Memory B cell (primary cell): Measurements from ENCODE around the gene PTPA.

Experiments used
- ATAC-seq: fragments of 150-1000 bp; cut with Tn5 transposase; 2 replicates; pipeline ENCODE4 v1.10.0; 2021; ENCODE audit warnings: low read depth, mild to moderate bottlenecking, moderate library complexity
- DNase-seq, 2 donors: peaks; one replicate each; pipeline ENCODE4 v3.0.0; 2022; ENCODE audit warnings: low spot score in 2 of 2
- H3K27ac Mint-ChIP-seq: one replicate; pipeline ENCODE4 v1.8.0; 2022; ENCODE audit warnings: mild to moderate bottlenecking, moderate library complexity, mixed read lengths
- H3K27me3 Mint-ChIP-seq: one replicate; pipeline ENCODE4 v1.8.0; 2022; ENCODE audit warnings: mixed read lengths
- H3K36me3 Mint-ChIP-seq: one replicate; pipeline ENCODE4 v1.8.0; 2022; ENCODE audit warnings: mild to moderate bottlenecking, mixed read lengths
- H3K4me1 Mint-ChIP-seq: one replicate; pipeline ENCODE4 v1.8.0; 2022; ENCODE audit warnings: mixed read lengths
- H3K4me3 Mint-ChIP-seq: one replicate; pipeline ENCODE4 v1.8.0; 2022; ENCODE audit warnings: mild to moderate bottlenecking, moderate library complexity, mixed read lengths
- H3K9me3 Mint-ChIP-seq: one replicate; pipeline ENCODE4 v1.8.0; 2022; ENCODE audit warnings: mixed read lengths

Gene PTPA

DNA sequence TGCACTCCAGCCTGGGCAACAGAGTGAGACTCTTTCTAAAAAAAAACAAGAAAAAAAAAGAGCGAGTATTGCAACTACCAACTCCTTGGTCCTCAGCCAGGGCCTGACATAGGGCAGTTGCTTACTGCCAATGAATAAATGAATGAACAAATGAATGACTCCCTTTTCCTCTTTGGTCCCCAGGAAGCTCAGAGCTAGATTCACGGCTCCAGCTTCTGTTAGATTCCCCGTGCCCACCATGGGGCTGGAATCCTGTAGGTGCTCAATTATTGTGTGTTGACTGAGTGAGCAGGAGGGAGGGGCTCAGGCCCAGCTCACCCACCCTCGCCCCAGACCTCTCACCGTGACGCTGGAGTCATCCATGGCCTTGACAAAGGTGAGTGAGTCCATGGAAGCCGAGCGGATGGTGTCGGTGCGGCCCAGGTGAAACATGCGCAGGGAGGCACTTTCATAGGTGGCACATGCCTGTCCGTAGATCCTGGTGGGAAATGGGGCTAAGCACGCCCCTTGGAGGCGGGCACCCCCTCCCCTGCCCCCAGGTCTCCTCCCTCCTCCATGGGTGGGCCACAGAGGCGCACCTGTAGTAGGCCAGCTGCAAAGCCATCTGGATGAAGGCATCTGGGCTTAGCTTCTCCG, 13.4 kb upstream of the PTPA start:
- DNase-seq: no peak
- H3K4me1 Mint-ChIP-seq: peaks cover 2% of the 10 kb centered on the region
- H3K4me3 Mint-ChIP-seq: no peak overlapping the region
- no peaks in the 10 kb centered on the region for H3K9me3 Mint-ChIP-seq
- H3K27me3 Mint-ChIP-seq: peaks cover 2% of the 10 kb centered on the region
- no peak overlapping the region for H3K27ac Mint-ChIP-seq
- no peak for ATAC-seq
- H3K36me3 Mint-ChIP-seq: no peaks in the 10 kb centered on the region

DNA sequence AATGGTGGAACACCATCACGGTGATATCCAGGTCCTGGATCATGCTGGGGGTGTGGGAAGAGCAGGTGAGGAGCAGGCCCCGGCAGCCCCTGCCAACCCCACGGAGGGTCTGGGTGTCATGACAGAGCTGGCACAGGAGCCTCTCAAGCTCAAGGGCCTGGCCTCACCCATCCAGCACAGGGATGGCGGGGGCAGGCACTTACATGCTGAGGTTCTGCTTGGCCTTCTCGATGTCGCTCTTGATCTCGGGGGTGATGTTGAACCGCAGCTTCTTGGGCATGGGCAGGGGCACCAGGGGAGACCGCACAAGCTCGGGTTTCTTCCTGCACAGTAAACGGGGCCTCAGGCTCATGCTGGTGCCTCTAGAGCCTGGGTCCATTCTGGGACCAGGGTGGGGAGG, 12.9 kb upstream of the PTPA start:
- Mint-ChIP-seq H3K9me3 (no peaks in the 10 kb centered on the region), H3K4me3 (no peak overlapping the region), H3K27ac (no peak overlapping the region), H3K4me1 (peaks cover 2% of the 10 kb centered on the region), H3K36me3 (no peaks in the 10 kb centered on the region), H3K27me3 (peaks cover 2% of the 10 kb centered on the region)
- no peak for DNase-seq
- no peak for ATAC-seq

DNA sequence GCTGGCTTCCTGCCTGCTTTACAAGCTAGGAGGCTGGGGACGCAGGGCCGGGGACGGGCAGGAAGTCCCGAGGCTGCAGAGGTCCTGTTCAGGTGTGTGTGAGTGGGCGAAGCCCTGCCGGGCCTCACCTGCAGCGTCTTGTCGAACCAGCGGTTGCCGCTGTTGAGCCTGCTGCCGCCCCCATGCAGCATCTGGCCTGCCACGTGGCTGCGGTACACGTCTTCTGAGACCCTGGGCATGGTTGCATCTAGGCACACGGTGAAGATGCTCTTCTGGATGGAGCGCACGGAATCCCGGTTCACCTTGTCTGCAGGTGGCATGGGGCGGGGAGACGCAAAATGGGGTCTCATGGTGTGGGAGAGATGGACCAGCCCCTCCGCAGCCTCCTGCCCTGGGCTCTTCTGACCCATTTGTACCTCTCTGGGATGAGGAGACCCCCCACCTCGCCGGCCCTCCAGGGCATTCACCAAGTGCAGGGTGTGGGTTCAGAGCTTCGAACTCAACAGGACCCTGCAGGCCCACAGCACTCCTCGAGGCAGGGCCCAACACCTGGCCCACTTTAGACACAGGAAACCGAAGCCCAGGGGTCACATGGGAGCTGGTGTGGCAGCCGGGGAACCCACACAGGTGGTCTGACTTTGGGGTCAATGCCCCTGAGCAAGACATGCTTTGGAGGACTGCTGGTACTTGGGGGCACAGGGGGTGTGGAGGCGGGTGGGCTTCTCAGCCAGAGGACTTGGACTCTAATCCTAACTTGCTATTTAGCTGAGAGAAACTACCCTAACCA, 10.6 kb upstream of the PTPA start:
- Mint-ChIP-seq H3K9me3 (no peaks in the 10 kb centered on the region), H3K36me3 (no peaks in the 10 kb centered on the region), H3K4me3 (no peak overlapping the region), H3K27me3 (peaks cover 2% of the 10 kb centered on the region), H3K27ac (no peak overlapping the region), H3K4me1 (peaks cover 2% of the 10 kb centered on the region)
- DNase-seq: no peak
- ATAC-seq: no peak

DNA sequence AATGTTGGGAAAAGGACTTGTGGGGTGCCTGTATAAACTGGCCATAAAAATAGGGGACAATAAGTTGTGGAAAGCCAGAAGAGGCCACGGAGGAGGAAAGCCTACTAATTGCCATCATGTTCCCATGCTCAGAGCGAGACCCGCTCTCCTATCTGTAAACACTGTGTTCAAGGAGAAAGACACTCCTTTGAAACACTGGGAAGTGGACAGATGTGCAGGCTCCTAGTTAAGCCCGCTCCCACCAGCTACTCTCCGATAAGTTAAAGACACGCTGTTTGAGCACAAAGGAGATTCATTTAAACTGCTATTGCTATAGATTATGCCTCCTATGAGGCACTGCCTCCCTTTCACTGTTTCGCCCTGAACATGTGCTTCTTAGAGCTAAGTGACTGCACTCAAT, 9.9 kb upstream of the PTPA start:
- ATAC-seq: no peak
- peaks cover 2% of the 10 kb centered on the region for H3K4me1 Mint-ChIP-seq

DNA sequence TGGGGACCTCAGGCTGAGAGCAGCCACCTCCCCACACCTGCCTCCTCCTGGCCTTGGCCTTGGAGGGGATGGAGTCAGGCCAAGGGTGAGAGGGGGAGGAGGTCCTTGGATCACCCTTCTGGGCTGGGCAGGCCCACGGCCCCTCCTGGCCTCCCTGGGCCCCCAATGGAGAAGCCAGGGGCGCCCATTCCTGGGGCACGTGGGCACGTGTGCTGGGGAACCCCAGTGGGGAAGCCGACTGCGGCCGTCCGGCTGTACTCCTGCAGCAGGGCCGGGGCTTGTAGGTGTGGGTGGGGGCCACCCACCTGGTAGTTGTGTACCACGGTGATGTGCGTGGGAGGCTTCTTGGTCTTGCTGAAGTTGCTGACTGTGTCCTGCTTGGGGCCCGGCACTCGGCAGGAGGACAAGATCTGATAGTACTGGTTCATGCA, 9.1 kb upstream of the PTPA start:
- Mint-ChIP-seq H3K4me3 (no peak overlapping the region), H3K4me1 (peaks cover 2% of the 10 kb centered on the region), H3K36me3 (no peaks in the 10 kb centered on the region), H3K27me3 (peaks cover 2% of the 10 kb centered on the region), H3K9me3 (no peaks in the 10 kb centered on the region), H3K27ac (no peak overlapping the region)
- ATAC-seq (no peak), DNase-seq (no peak)

More for the DNA sequence above, 9.9 kb upstream of the PTPA start:
- no peak overlapping the region for H3K4me3 Mint-ChIP-seq
- H3K36me3 Mint-ChIP-seq: no peaks in the 10 kb centered on the region
- peaks cover 2% of the 10 kb centered on the region for H3K27me3 Mint-ChIP-seq
- DNase-seq: no peak
- no peak overlapping the region for H3K27ac Mint-ChIP-seq
- H3K9me3 Mint-ChIP-seq: no peaks in the 10 kb centered on the region

DNA sequence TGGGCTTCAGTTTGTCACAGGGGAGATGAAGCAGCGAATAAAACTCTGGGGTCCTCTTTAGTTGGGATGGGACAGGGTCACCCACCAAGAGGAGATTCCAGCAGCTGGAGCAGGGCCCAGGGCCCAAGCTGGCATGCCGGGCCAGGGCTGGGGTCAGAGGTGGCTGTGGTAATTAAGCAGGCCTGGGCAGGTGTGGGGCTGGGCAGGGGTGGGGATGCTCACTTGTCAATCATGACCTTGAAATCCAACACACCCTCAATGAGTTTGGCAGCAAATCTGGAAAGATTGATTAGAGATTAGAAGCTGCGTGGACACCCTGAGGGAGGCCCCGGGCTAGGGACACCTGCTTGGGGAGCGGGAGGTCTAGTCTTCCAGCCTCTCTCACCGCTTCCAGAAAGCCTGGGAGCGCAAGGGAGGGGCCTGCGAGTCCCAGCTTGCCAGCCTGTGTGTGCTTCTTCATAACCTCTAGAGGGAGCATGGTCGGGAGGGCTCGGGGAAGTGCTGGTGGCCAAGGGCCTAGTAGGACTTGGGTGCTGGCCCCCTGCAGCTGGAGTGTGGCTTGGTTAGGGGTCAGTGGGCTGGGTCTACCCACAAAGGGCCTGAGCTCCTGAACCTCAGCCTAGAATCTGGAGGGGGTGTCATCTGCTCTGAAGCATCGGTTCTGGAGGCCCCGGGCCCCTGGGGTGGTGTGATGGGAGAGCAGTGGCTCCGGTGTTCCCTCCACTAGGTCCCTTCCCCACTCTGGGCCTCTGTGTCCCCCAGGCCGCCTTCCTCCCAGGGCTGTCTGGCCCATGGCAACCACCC, 8.2 kb upstream of the PTPA start:
- Mint-ChIP-seq H3K4me1 (peaks cover 2% of the 10 kb centered on the region), H3K27me3 (peaks cover 2% of the 10 kb centered on the region), H3K4me3 (no peak overlapping the region), H3K36me3 (no peaks in the 10 kb centered on the region), H3K27ac (no peak overlapping the region), H3K9me3 (no peaks in the 10 kb centered on the region)
- ATAC-seq (peak; percentile 68), DNase-seq (no peak)

DNA sequence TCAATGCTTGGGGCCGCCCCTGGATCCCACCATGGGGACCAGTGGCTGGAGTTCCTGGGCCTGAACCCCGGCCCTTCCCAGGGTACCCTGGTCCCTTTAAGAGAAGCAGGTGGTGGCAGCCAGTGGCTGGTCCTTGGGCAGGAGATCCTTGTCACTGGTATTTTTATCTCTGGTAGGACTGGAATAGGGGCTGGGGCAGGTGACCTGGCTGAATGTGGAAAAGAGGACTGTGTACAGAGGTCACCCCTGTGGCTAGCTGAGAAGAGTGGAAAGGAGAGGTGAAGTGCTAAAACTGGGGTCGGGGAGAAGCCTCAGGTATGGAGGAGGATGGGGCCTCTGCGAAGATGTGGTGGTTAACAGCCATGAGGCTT, 7.6 kb upstream of the PTPA start:
- Mint-ChIP-seq H3K4me3 (no peak overlapping the region), H3K36me3 (no peaks in the 10 kb centered on the region), H3K4me1 (peaks cover 2% of the 10 kb centered on the region), H3K27ac (no peak overlapping the region), H3K27me3 (peaks cover 2% of the 10 kb centered on the region), H3K9me3 (no peaks in the 10 kb centered on the region)
- DNase-seq (no peak), ATAC-seq (no peak)

DNA sequence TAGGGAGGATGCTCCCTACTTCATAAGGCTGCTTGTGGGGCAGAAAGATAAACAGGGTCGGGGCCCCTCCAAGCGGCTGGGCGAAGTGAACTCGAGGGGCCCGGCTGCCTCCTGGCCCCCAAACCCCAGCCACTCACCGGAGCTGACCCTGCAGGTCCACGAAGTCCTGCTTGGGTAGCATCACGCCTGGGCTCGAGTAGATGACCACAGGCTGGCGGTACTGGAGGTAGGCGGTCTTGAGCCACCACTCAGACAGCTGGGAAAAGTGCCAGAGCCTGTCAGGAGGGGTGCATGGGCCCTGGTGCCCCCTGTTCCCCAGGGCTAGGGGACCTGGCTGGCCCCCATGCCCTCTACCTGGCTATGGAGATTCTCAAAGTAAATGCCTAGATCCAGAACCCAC, 7.2 kb upstream of the PTPA start:
- Mint-ChIP-seq H3K9me3 (no peaks in the 10 kb centered on the region), H3K36me3 (no peaks in the 10 kb centered on the region), H3K4me1 (peaks cover 2% of the 10 kb centered on the region), H3K27me3 (peaks cover 2% of the 10 kb centered on the region), H3K27ac (no peak overlapping the region), H3K4me3 (no peak overlapping the region)
- ATAC-seq (no peak), DNase-seq (no peak)

DNA sequence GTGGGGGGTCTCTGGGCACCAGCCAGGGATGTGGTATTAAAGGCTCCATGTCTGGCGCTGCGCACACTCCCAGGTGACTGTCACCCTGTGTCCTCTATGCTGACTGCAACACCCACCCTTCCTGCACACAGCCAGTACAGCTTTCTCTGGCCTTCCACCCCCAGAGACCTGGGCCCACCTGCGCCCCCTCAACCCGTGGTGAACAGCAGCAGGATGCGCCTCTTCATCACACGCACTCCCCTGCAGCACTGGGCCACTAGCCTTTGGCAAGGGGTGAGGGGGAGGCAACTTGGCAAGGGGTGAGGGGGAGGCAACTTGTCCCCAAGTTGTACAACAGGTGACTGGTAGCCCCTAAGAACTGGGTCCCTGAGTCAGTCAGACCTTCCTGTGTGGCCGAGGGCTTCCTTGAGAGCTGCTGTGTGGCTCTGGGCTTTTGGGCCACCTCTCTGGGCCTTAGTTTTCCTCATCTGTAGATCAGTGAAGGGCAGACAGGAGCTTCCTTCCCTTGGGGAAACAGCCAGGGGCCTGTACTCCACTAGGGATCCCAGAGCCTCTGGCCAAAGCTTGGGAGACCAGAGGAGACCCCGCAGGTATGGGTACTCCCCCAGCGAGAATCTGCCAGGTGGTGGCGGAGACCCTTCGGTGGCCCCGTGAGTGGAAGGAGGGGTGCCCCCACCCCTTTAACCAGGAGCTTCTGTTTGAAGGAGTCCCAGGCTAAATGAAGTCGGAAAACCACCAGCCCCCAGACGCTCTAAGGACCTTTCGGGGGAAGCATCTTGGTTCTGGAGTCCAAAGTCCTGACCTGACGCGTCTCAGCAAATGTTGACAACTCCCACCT, 5.1 kb upstream of the PTPA start:
- no peak for ATAC-seq
- no peak for DNase-seq
- peaks cover 5% of the 10 kb centered on the region for H3K4me1 Mint-ChIP-seq
- H3K4me3 Mint-ChIP-seq: no peak overlapping the region
- H3K9me3 Mint-ChIP-seq: no peaks in the 10 kb centered on the region
- H3K36me3 Mint-ChIP-seq: no peaks in the 10 kb centered on the region
- H3K27ac Mint-ChIP-seq: no peak overlapping the region
- H3K27me3 Mint-ChIP-seq: no peaks in the 10 kb centered on the region

DNA sequence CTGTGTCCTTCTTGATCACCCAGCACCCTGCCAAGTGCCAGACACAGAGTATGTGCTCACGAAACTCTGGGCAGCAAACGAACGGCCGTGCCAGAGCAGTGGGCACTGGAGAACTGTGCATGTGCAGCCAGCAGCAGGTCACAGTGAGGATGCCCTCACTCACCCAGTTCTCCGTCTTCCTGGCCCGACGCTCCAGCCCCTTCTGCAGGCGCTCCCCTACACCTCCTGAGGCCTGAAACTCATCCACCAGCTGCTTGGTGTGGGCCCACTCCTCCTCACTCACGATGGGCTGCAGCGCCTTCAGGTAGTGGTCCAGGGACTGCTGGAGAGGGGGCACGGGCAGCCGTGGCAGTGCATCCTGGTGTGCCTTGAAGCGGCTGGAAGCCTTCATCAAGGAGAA, 3.6 kb upstream of the PTPA start:
- no peaks in the 10 kb centered on the region for H3K27me3 Mint-ChIP-seq
- DNase-seq (no peak), ATAC-seq (no peak)
- no peak overlapping the region for H3K4me3 Mint-ChIP-seq
- peaks cover 10% of the 10 kb centered on the region for H3K4me1 Mint-ChIP-seq
- no peak overlapping the region for H3K27ac Mint-ChIP-seq
- H3K9me3 Mint-ChIP-seq: no peaks in the 10 kb centered on the region
- no peaks in the 10 kb centered on the region for H3K36me3 Mint-ChIP-seq

DNA sequence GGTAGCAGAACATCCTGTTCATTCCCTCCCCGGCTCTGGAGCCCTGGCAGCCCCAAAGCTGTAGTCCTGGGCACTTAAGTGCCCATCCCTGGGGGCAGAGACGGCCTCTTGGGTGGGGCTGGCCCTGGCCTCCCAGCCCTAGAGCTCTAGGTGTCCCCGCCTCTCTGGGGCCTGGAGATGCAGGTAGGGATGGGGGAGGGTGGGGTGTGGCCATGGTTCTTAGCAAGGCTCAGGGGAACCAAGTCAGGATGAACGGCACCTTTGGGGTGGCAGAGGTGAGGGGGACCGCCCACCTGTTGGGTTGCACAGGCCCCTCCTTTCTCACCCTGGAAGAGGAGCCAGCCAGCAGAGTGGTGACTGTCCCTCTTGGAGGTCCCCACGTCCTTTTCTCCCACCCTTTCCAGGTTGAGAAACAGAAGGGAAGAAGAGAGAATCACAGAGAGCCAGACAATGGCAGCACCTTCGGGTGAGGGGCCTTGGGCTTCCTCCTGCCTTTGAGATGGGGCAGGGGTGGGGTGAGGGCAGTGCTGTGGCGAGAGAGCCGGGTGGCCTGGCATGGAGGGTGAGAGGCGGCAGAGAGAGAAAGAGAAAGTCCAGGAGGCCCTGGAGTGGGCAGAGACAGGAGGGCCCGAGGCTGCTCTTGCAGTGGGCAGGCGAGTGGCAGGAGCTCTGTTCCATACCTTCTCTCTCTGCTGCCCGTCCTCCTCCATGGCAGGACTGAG, 3.0 kb upstream of the PTPA start:
- ATAC-seq (no peak), DNase-seq (no peak)
- H3K9me3 Mint-ChIP-seq: no peaks in the 10 kb centered on the region
- peaks cover 10% of the 10 kb centered on the region for H3K4me1 Mint-ChIP-seq
- H3K36me3 Mint-ChIP-seq: no peaks in the 10 kb centered on the region
- no peaks in the 10 kb centered on the region for H3K27me3 Mint-ChIP-seq
- no peak overlapping the region for H3K27ac Mint-ChIP-seq
- peak overlapping the region; percentile 90 for H3K4me3 Mint-ChIP-seq

DNA sequence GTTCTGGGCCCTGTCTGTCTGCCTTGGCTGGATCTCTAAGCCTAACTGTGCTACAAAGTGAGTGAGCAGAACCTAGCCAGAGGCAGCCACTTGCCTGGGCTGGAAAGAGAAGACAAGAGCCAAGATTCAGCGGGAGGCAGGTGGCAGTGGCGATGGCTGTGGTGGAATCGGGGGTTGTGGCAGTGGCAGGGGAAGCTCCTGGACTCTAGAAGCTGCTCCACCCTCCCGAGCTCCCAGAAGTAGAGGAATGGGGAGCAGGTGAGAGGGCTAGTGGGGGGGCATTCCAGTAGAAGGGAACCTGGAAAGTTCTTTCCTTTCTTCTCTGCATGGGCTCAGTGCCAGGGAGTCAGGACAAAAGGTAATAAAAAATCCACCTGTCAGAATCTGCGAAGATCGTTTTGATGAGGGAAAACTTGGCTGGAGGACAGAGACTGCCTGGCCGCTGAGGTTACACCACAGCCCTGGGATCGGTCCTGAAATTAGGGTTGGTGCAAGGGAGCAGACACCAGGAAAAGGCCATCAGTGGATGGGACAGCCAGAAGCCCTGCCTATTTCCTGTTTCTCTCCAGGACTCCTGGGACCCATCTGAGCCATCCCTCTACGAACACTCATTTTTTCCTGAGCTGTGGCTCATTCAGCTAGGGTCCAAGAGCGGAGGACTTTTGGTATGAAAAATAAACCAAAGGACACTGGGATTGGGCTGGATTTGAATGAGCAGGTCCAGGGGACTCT, 2.2 kb upstream of the PTPA start:
- no peaks in the 10 kb centered on the region for H3K9me3 Mint-ChIP-seq
- peaks cover 10% of the 10 kb centered on the region for H3K4me1 Mint-ChIP-seq
- no peaks in the 10 kb centered on the region for H3K36me3 Mint-ChIP-seq
- no peaks in the 10 kb centered on the region for H3K27me3 Mint-ChIP-seq
- H3K4me3 Mint-ChIP-seq: peak overlapping the region; percentile 90
- H3K27ac Mint-ChIP-seq: no peak overlapping the region
- ATAC-seq (no peak), DNase-seq (no peak)

DNA sequence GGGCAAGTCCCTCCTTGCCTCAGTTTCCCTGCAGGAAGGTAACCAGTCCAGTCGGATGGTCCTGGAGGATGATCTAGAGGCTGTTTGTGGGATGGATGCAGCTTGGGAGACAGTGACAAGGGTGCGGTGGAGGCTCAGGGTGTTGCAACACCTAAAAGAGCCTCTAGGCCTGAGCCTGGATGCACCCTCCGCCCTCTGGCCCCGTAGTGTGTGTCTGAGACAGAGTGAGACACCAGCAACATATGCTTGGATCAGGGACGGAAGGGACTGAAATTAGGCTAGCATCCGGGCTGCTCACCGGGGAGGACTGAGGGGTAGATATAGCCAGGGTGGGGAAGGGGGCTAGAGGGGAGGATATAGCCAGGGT, 1.7 kb upstream of the PTPA start:
- no peak overlapping the region for H3K27ac Mint-ChIP-seq
- no peaks in the 10 kb centered on the region for H3K9me3 Mint-ChIP-seq
- no peaks in the 10 kb centered on the region for H3K36me3 Mint-ChIP-seq
- ATAC-seq: no peak
- DNase-seq: peak in 1 of 2 donors; percentile 29
- H3K4me3 Mint-ChIP-seq: peak overlapping the region; percentile 90
- H3K27me3 Mint-ChIP-seq: no peaks in the 10 kb centered on the region
- H3K4me1 Mint-ChIP-seq: peaks cover 10% of the 10 kb centered on the region
